GM18951 (cell line): ENCODE results near the gene AKR1E2.

Experiments
- POLR2A ChIP-seq: IDR thresholded peaks from 4 replicates; pipeline ENCODE4 v1.6.1; 2011; ENCODE audit warnings: mild to moderate bottlenecking; ENCODE audit not compliant: insufficient read length, insufficient read depth; ENCODE audit errors: extremely low read depth
- in situ Hi-C: fragments of 300-500 bp; cut with MboI; formaldehyde crosslinking; loops from one replicate; pipeline ENCODE4 v1.12.0; 2022; ENCODE audit warnings: low sequenced_read_pairs, mixed read lengths, inconsistent platforms; ENCODE audit not compliant: unreplicated experiment

The AKR1E2 gene

DNA sequence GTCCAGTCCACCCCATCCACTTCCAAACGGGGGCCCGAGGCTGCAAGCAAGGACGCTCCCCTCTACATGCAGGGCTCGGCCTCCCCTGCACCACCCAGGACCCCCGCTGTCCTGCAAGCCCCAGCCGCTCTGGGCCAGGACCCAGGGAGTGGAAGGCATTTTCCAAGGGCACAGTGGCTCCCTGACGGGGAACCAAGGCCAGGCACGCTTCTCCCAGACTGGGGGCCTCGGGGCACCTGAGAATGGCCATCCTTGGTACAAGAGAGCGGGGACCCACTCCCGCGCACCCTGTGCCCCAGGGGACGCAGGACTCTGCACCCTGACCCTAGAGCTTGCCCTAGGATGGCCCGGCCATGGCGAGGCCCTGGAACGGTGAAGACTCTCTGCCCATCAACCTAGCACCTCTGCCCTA, 545 bp upstream of the AKR1E2 start:
- no peak for TF ChIP-seq POLR2A
- in situ Hi-C loops: loop anchor here (25.0 kb wide), 2 partner anchors 562 to 787 kb away; no protein-coding TSS in a partner anchor

DNA sequence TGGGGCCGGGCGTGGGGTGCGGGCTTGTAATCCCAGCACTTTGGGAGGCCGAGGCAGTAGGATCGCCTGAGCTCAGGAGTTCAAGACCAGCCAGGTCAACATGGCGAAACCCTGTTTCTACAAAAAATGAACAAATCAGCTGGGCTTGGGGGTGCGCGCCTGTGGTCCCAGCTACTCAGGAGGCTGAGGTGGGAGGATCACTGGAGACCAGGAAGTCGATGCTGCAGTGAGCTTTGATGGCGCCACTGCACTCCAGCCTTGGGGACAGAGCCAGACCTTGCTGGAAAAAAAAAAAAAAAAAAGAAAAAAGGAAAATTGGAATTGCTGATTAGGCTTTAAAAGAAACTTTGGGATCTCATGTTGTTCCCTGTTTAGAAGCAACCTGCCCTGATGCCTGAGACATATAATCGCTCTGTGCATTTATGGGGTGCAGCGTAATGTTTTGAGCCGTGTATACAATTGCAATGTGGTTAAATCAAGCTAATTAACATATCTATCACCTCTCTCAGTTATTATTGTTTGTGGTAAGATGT, 851 bp downstream of the AKR1E2 start:
- TF ChIP-seq POLR2A: no peak
- in situ Hi-C loops: loop anchor here (25.0 kb wide), 2 partner anchors 560 to 785 kb away; no protein-coding TSS in a partner anchor

DNA sequence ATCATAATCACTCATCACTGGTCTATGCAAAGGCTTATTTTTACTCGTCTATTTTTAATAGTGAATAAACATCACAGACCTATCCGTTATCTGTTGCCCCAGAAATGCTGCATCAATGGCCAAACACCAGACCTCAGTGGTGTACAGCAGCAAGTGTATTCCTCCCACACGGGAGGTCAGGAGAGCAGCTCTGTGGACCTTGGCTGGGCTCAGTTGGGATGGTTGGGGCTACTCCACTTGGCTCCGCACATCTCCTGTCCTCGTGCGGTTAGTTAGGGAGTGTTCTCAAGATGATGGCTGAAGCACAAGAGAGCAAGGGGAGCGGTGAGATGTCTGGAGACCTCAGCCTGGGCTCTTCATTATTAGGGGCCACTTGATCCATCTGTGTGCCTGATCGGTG, 2.0 kb downstream of the AKR1E2 start:
- in situ Hi-C loops: loop anchor here (25.0 kb wide), 2 partner anchors 559 to 784 kb away; no protein-coding TSS in a partner anchor

DNA sequence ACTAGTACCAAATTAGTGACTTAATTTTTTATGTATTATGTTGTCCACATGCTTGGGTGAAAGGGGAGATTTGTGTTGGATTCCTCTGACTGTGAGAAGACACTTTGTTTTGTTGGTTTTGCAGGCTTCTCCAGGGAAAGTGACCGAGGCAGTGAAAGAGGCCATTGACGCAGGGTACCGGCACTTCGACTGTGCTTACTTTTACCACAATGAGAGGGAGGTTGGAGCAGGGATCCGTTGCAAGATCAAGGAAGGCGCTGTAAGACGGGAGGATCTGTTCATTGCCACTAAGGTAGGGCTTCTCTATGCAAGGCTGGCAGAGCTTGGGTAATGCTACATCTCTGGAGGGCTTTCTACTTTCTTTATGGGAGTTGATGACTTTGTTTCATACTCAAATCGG, 4.5 kb downstream of the AKR1E2 start:
- in situ Hi-C loops: loop anchor here (25.0 kb wide), 2 partner anchors 557 to 782 kb away; no protein-coding TSS in a partner anchor
- no peak for TF ChIP-seq POLR2A

More for the DNA sequence above, 2.0 kb downstream of the AKR1E2 start:
- no peak for TF ChIP-seq POLR2A

DNA sequence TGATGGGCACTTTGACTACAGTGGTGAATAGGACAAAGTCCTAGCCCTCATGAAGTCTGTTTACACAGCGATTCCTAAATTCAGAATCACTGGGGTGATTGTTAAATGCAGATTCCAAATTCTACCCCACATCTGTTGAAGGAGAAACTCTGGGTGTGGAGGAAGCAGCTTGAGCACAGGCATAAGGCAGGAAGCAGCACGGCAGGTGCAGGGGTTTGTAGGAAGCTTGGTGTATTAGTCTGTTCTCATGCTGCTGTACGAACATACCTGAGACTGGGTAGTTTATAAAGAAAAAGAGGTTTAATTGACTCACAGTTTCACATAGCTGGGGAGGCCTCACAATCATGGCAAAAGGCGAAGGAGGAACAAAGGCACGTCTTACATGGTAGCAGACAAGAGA, 5.1 kb downstream of the AKR1E2 start:
- TF ChIP-seq POLR2A: no peak
- in situ Hi-C loops: loop anchor here (25.0 kb wide), 2 partner anchors 556 to 781 kb away; no protein-coding TSS in a partner anchor

DNA sequence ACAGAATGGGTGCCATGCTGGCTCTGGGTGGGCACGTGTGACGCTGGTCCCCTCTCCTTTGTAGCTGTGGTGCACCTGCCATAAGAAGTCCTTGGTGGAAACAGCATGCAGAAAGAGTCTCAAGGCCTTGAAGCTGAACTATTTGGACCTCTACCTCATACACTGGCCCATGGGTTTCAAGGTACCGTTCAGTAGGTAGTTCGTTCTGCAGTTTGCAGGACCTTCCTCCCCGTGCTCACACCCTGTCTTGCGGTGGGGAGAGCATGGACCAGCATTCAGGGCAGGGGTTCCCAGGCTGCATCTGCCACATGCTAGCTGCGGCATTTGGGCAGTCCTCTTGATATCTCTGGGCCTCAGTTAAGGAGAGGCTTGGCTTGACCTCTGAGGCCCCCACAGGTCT, 7.3 kb downstream of the AKR1E2 start:
- no peak for TF ChIP-seq POLR2A
- in situ Hi-C loops: loop anchor here (25.0 kb wide), 2 partner anchors 554 to 779 kb away; no protein-coding TSS in a partner anchor

DNA sequence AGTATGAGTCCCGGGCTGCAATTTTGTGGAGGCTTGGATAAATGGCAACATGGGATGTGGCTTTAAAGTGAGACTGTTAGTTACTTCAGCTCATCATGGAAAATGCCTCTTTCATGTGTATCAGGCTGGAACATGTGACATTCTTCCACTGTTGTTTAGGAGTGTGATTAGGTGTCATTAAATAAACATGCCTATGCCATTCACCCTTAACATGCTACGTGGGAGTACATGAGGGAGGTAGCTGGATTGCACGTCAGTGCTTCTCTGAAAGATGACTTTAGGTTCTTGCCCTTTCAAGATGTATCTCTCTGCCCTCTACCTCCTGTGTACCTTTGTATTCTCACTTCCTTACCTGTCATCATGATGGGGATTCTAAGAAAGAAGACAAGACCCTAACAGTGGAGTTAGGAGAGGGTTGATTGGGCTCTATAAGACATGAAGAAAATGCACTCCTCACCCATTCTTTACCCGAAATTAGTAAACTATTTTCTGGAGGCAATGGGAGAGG, 8.9 kb downstream of the AKR1E2 start:
- in situ Hi-C loops: loop anchor here (25.0 kb wide), 2 partner anchors 552 to 777 kb away; no protein-coding TSS in a partner anchor
- TF ChIP-seq POLR2A: no peak

DNA sequence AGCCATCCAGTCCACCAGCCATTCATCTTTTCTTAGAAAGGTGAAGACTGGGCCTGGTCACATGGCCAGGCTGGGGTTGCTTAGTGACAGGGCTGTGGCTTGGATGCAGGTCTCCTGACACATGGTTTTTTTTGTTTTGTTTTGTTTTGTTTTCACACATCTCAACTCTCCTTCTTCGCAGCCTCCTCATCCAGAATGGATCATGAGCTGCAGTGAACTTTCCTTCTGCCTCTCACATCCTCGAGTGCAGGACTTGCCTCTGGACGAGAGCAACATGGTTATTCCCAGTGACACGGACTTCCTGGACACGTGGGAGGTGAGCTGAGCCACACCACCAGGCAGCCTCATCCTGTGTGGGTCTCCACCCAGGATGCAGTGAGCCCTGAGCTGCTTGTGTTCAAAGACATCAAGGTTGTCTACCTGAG, 9.5 kb downstream of the AKR1E2 start:
- no peak for TF ChIP-seq POLR2A
- in situ Hi-C loops: loop anchor here (25.0 kb wide), 2 partner anchors 552 to 777 kb away; no protein-coding TSS in a partner anchor

DNA sequence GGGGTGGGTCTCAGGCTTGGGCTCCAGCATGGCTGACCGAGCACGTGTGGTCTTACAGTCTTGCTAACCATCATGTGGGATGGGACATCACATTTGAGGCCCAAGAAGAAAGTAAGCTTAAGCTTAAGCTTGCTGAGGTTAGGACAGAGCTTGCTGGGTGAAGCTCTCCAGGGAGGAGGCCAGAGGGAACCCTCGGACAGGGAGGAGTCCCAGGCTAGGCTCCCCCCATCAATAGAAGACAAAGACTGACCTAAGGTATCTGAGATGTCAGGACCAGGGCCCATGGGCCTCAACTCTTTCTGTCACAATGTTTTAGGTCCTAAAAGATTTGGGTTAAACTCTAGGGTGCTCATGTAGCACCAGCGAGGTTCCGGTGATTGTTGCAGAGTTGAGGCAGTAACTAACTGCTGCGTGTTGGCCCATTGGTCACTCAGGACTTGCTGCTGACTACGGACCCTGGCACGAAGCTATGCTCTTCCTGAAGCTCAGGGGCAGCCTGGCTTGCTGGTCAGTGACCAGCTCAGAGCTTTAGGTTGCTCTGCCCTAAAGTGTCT, 10.5 kb downstream of the AKR1E2 start:
- no peak for TF ChIP-seq POLR2A
- in situ Hi-C loops: loop anchor here (25.0 kb wide), 2 partner anchors 551 to 776 kb away; no protein-coding TSS in a partner anchor

DNA sequence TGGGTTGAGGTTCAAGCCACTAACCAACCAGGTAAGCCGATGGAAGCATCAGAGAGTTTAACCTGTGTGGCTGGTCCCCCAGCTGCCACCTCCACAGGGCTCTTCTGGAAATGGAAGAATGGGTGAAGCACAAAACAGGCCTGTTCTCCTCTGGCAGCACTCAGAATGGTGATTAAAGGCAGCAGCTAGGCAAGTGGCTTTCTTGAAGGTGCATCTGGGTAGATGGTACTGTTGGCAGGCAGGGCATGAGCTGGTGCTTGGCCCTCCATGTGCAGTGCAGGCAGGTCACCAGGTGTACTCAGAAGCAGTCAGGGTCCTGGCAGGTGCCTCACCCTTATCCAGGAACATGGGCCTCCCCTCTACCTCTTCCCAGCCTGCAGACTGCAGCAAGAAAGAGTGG, 11.5 kb downstream of the AKR1E2 start:
- no peak for TF ChIP-seq POLR2A
- in situ Hi-C loops: loop anchor here (25.0 kb wide), 2 partner anchors 550 to 775 kb away; no protein-coding TSS in a partner anchor

DNA sequence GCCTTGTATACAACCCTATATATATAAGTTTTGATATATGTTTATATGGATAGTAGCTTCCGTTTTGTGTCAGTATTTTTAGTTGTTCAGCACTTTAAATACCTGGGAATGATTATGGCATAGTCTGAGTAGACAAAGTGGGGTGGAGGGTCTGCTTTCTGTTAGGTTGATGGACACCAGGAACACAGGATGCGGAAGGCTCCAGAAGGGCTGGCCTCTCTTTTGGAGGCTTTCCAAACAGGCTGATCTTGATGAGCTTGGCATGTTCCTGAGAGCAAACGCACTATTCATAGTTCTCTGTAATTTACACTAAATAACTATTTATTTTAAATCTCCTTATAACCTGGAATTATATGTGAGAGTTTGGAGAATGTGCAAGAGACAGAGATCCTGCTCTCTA, 12.7 kb downstream of the AKR1E2 start:
- in situ Hi-C loops: loop anchor here (25.0 kb wide), 2 partner anchors 549 to 774 kb away; no protein-coding TSS in a partner anchor
- TF ChIP-seq POLR2A: no peak

DNA sequence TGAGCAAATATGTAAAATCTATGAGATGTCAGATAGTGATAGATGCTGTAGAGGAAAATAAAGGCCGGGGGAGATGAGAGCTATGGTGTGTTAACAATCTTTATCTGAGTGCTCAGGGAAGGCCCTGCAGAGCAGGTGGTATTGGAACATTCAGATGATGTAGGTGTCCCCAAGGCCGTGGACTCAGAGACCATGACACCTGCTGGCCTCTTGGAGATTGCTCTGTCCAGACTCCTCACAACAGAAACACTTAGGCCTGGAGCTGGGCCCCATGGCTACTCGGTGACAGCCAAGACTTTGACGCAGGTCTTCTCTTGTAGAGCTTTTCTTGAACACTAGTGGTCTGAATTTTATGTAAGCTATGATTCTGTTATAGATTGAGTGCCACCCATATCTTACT, 13.3 kb downstream of the AKR1E2 start:
- TF ChIP-seq POLR2A: no peak
- in situ Hi-C loops: loop anchor here (25.0 kb wide), 2 partner anchors 548 to 773 kb away; no protein-coding TSS in a partner anchor

DNA sequence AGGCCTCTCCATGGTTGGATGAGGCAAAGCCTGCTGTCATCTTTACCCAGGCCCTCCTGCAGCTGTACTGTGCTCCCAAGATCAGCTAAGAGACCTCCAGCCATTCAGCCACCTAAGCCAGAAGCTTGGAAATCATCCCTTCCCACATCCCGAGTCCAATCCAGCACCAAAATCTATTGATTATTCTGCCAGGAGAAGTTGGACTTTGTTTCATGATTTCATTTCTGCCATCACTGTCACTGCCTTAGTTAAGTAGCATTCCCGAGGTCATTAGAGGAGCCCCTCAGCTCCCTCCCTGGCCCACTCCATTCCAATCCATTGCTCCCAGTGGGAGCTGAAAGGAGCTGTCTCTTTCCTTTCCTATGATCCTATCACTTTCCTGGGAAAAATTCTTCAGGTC, 14.1 kb downstream of the AKR1E2 start:
- in situ Hi-C loops: loop anchor here (25.0 kb wide), 2 partner anchors 547 to 772 kb away; no protein-coding TSS in a partner anchor
- no peak for TF ChIP-seq POLR2A
